Brain pericyte (primary cell): ENCODE data around the gene MGLL.
A peak's percentile ranks its signal among the peaks of the same experiment; 100 is the strongest.

ENCODE experiments used
- DNase-seq: peaks from one replicate; pipeline ENCODE4 v3.0.0-alpha.2; 2012; ENCODE audit warnings: low read depth, low spot score

The MGLL gene

GRCh38 chr3:127741690-127742089, 80.6 kb downstream of the MGLL start:
- no peak for DNase-seq

- DNase-seq: no peak
Observed at GRCh38 chr3:127741246-127741645, 81.1 kb downstream of the MGLL start.

- no peak for DNase-seq
Observed at GRCh38 chr3:127740136-127740915, 82.0 kb downstream of the MGLL start.

GRCh38 chr3:127739347-127740135, 82.8 kb downstream of the MGLL start:
- no peak for DNase-seq

GRCh38 chr3:127738192-127738840, 84.0 kb downstream of the MGLL start:
- DNase-seq: no peak

GRCh38 chr3:127736801-127737539, 85.3 kb downstream of the MGLL start:
- DNase-seq: no peak

GRCh38 chr3:127735767-127736693, 86.3 kb downstream of the MGLL start:
- DNase-seq: no peak

GRCh38 chr3:127734754-127735473, 87.4 kb downstream of the MGLL start:
- peak; percentile 68 for DNase-seq

GRCh38 chr3:127734181-127734720, 88.1 kb downstream of the MGLL start:
- no peak for DNase-seq

- DNase-seq: no peak
Observed at GRCh38 chr3:127733781-127734180, 88.5 kb downstream of the MGLL start.

- no peak for DNase-seq
Observed at GRCh38 chr3:127732879-127733350, 89.4 kb downstream of the MGLL start.

GRCh38 chr3:127732303-127732702, 90.0 kb downstream of the MGLL start:
- no peak for DNase-seq

GRCh38 chr3:127731546-127732289, 90.6 kb downstream of the MGLL start:
- DNase-seq: no peak

GRCh38 chr3:127730666-127731295, 91.5 kb downstream of the MGLL start:
- no peak for DNase-seq

GRCh38 chr3:127730171-127730570, 92.1 kb downstream of the MGLL start:
- no peak for DNase-seq

GRCh38 chr3:127729556-127730056, 92.7 kb downstream of the MGLL start:
- no peak for DNase-seq

- DNase-seq: no peak
Observed at GRCh38 chr3:127728417-127729015, 93.8 kb downstream of the MGLL start.

- no peak for DNase-seq
Observed at GRCh38 chr3:127726894-127727293, 95.4 kb downstream of the MGLL start.
